CD14-positive monocyte (primary cell): ENCODE results near the gene TRHDE. TPM values are rescaled to one million over a fixed set of nuclear protein-coding genes. Genes with fewer than 3 reads are reported as not detected.

ENCODE experiments used
- DNase-seq, 3 donors: peaks; one replicate each; pipeline ENCODE4 v3.0.0-alpha.2; 2011 to 2022
- H2AFZ ChIP-seq: 2 replicates; pipeline ENCODE4 v1.6.0; 2012; ENCODE audit warnings: mild to moderate bottlenecking, low read depth, low read length, inconsistent platforms; ENCODE audit not compliant: insufficient read depth, poor library complexity, severe bottlenecking
- H3K27ac ChIP-seq, 2 donors: 1 replicate in 1 of 2; 2 replicates in 1 of 2; pipeline ENCODE4 v1.5.1; 2012 to 2013; ENCODE audit warnings: low read length in 2 of 2, control low read depth in 1 of 2, inconsistent platforms in 1 of 2, low read depth in 1 of 2, mild to moderate bottlenecking in 1 of 2
- H3K27me3 ChIP-seq, 2 donors: one replicate each; pipeline versions ENCODE4 v1.6.0 to v1.6.1; 2011 to 2013; ENCODE audit warnings: low read length in 2 of 2; ENCODE audit not compliant: control insufficient read depth in 2 of 2, insufficient read depth in 2 of 2
- H3K36me3 ChIP-seq, 2 donors: replicated peaks in 1 of 2; 1 replicate in 1 of 2; 2 replicates in 1 of 2; pipeline versions ENCODE4 v1.5.1 to v1.6.1; 2012 to 2013; ENCODE audit warnings: low read length in 2 of 2, control low read depth in 1 of 2, inconsistent platforms in 1 of 2, mild to moderate bottlenecking in 1 of 2; ENCODE audit not compliant: insufficient read depth in 2 of 2, control insufficient read depth in 1 of 2
- H3K4me1 ChIP-seq, 2 donors: 1 replicate in 1 of 2; 2 replicates in 1 of 2; pipeline versions ENCODE4 v1.5.1 to v1.6.1; 2012 to 2013; ENCODE audit warnings: low read length in 2 of 2, control low read depth in 1 of 2, inconsistent platforms in 1 of 2, mild to moderate bottlenecking in 1 of 2, moderate library complexity in 1 of 2; ENCODE audit not compliant: insufficient read depth in 2 of 2, control insufficient read depth in 1 of 2
- H3K4me2 ChIP-seq: replicated peaks from 2 replicates; pipeline ENCODE3; 2012; ENCODE audit warnings: low read length, moderate library complexity, mild to moderate bottlenecking; ENCODE audit not compliant: poor library complexity, severe bottlenecking; ENCODE audit errors: extremely low read depth
- H3K4me3 ChIP-seq, 3 experiments: fragments of 200-600 bp in 1 of 3; sonication (generic) in 1 of 3; replicated peaks in 1 of 3; 1 replicate in 2 of 3; 2 replicates in 1 of 3; pipeline ENCODE4 v1.5.1; 2011 to 2013; ENCODE audit warnings: low read length in 3 of 3, mild to moderate bottlenecking in 3 of 3, control low read depth in 2 of 3, low read depth in 2 of 3, inconsistent platforms in 1 of 3, moderate library complexity in 1 of 3
- H3K79me2 ChIP-seq: 2 replicates; pipeline ENCODE4 v1.6.0; 2012; ENCODE audit warnings: mild to moderate bottlenecking, control low read depth, inconsistent platforms, low read length, moderate library complexity; ENCODE audit not compliant: insufficient read depth
- H3K9ac ChIP-seq: 2 replicates; pipeline ENCODE4 v1.6.0; 2017; ENCODE audit warnings: low read length, mild to moderate bottlenecking; ENCODE audit not compliant: insufficient read depth, poor library complexity, severe bottlenecking
- H3K9me3 ChIP-seq, 2 donors: replicated peaks in 1 of 2; 1 replicate in 1 of 2; 2 replicates in 1 of 2; pipeline versions ENCODE4 v1.5.1 to v1.6.1; 2012 to 2013; ENCODE audit warnings: low read length in 2 of 2, control low read depth in 1 of 2; ENCODE audit not compliant: control insufficient read depth in 1 of 2, insufficient read depth in 1 of 2
- H4K20me1 ChIP-seq: 2 replicates; pipeline ENCODE4 v1.6.0; 2012; ENCODE audit warnings: mild to moderate bottlenecking, low read length, control low read depth, moderate library complexity; ENCODE audit not compliant: insufficient read depth
- H3K27ac Mint-ChIP-seq, 7 donors: one replicate each; pipeline ENCODE4 v1.8.0; 2020; ENCODE audit warnings: mild to moderate bottlenecking in 7 of 7, mixed read lengths in 7 of 7, moderate library complexity in 6 of 7, inconsistent platforms in 2 of 7
- H3K27me3 Mint-ChIP-seq, 3 donors: one replicate each; pipeline ENCODE4 v1.8.0; 2021 to 2022; ENCODE audit warnings: low read depth in 3 of 3, mild to moderate bottlenecking in 3 of 3, mixed read lengths in 3 of 3, moderate library complexity in 3 of 3, inconsistent platforms in 1 of 3
- H3K36me3 Mint-ChIP-seq, 2 donors: one replicate each; pipeline ENCODE4 v1.8.0; 2020; ENCODE audit warnings: mixed read lengths in 2 of 2, inconsistent platforms in 1 of 2, mild to moderate bottlenecking in 1 of 2
- H3K4me1 Mint-ChIP-seq: one replicate; pipeline ENCODE4 v1.8.0; 2020; ENCODE audit warnings: mild to moderate bottlenecking, mixed read lengths
- H3K4me3 Mint-ChIP-seq, 2 donors: one replicate each; pipeline ENCODE4 v1.8.0; 2020; ENCODE audit warnings: mild to moderate bottlenecking in 2 of 2, mixed read lengths in 2 of 2, moderate library complexity in 1 of 2
- H3K9me3 Mint-ChIP-seq, 7 donors: one replicate each; pipeline ENCODE4 v1.8.0; 2020 to 2022; ENCODE audit warnings: mixed read lengths in 7 of 7, mild to moderate bottlenecking in 6 of 7, moderate library complexity in 6 of 7, inconsistent platforms in 2 of 7
- WGBS: methylation state at CpG from one replicate; pipeline ENCODE4 v1.1.5; 2013; ENCODE audit warnings: missing lambda C conversion rate; ENCODE audit not compliant: insufficient coverage; 5-methylcytosine and 5-hydroxymethylcytosine counted together
- intact Hi-C, 2 donors: fragments of 100-400 bp; cut with micrococcal nuclease; formaldehyde crosslinking; loops; one replicate each; pipeline versions ENCODE4 v1.15.0 to v1.15.1; 2023
- polyA plus RNA-seq, 3 donors: library from polyadenylated mRNA; depleted of rRNA in 1 of 3; unstranded in 2 of 3; stranded (reverse) in 1 of 3; fragments of 300-500 nt in 2 of 3; fragments of >200 nt in 1 of 3; fragmentation: Illumina TruSeq in 2 of 3; gene quantifications; 1 replicate in 2 of 3; 2 replicates in 1 of 3; pipeline ENCODE4 v1.2.3, GENCODE V29; 2012 to 2021
- TF ChIP-seq, protein P1 (sequence below): fragments of 200-600 bp; IDR thresholded peaks from one replicate; pipeline ENCODE4 v1.8.0; 2022; ENCODE audit warnings: antibody characterized with exemption, mild to moderate bottlenecking

The TRHDE gene
- polyA plus RNA-seq, 3 donors: not detected

DNA sequence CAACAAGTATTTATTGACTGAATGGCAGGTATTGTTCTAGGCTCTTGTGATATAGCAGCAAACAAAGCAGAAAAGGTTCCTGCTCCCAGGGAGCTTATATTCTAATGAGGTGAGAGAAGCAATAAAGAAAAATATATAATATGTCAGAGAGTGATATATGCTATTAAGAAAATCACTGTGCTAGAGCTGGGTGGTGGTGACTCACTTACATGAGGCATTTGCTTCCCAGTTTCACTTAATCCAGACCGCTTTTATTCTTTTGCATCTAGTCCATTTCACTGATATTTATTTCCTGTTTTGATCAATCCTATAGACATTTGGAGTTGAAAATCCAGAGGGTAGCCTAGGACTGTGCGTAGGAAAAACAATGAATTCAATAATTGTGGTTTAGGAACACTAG is 17.5 kb downstream of the TRHDE start:
- no peak overlapping the region for H3K4me2 ChIP-seq
- intact Hi-C loops: no loop called here
- Mint-ChIP-seq H3K4me3 (no peak overlapping the region), H3K27me3 (peaks cover 3 to 6% (median 4%) of the 10 kb centered on the region in 3 donors), H3K9me3 (peaks cover 0 to 6% (median 0%) of the 10 kb centered on the region in 7 donors), H3K36me3 (no peaks in the 10 kb centered on the region), H3K27ac (no peak overlapping the region), H3K4me1 (no peaks in the 10 kb centered on the region)
- TF ChIP-seq, protein P1, sequence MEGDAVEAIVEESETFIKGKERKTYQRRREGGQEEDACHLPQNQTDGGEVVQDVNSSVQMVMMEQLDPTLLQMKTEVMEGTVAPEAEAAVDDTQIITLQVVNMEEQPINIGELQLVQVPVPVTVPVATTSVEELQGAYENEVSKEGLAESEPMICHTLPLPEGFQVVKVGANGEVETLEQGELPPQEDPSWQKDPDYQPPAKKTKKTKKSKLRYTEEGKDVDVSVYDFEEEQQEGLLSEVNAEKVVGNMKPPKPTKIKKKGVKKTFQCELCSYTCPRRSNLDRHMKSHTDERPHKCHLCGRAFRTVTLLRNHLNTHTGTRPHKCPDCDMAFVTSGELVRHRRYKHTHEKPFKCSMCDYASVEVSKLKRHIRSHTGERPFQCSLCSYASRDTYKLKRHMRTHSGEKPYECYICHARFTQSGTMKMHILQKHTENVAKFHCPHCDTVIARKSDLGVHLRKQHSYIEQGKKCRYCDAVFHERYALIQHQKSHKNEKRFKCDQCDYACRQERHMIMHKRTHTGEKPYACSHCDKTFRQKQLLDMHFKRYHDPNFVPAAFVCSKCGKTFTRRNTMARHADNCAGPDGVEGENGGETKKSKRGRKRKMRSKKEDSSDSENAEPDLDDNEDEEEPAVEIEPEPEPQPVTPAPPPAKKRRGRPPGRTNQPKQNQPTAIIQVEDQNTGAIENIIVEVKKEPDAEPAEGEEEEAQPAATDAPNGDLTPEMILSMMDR: no peak
- H3K79me2 ChIP-seq: no peaks in the 10 kb centered on the region
- no peaks in the 10 kb centered on the region for H4K20me1 ChIP-seq
- no peak for DNase-seq
- H3K9me3 ChIP-seq: no peaks in the 10 kb centered on the region
- WGBS: 100% methylated on average over 1 of the region's 2 CpGs
- no peaks in the 10 kb centered on the region for H3K36me3 ChIP-seq
- no peak overlapping the region for H3K4me3 ChIP-seq
- no peak overlapping the region for H3K9ac ChIP-seq
- H2AFZ ChIP-seq: no peak overlapping the region
- no peaks in the 10 kb centered on the region for H3K4me1 ChIP-seq
- H3K27ac ChIP-seq: no peak overlapping the region
- H3K27me3 ChIP-seq: peaks cover 0 to 4% of the 10 kb centered on the region in 2 donors

GRCh38 chr12:72291175-72291574 is 19.0 kb downstream of the TRHDE start:
- Mint-ChIP-seq H3K4me3 (no peak overlapping the region), H3K36me3 (no peaks in the 10 kb centered on the region), H3K4me1 (no peaks in the 10 kb centered on the region), H3K27ac (no peak overlapping the region), H3K9me3 (peaks cover 0 to 6% (median 0%) of the 10 kb centered on the region in 7 donors), H3K27me3 (peaks cover 0 to 1% (median 0%) of the 10 kb centered on the region in 3 donors)
- WGBS: 100% methylated on average over 2 of the region's 5 CpGs
- no peak for DNase-seq
- Histone ChIP-seq H3K27ac (no peak overlapping the region), H2AFZ (no peak overlapping the region), H3K4me1 (no peaks in the 10 kb centered on the region), H3K9me3 (no peaks in the 10 kb centered on the region), H4K20me1 (no peaks in the 10 kb centered on the region), H3K4me3 (no peak overlapping the region), H3K4me2 (no peak overlapping the region), H3K36me3 (no peaks in the 10 kb centered on the region), H3K27me3 (peaks cover 0 to 4% of the 10 kb centered on the region in 2 donors), H3K9ac (no peak overlapping the region), H3K79me2 (no peaks in the 10 kb centered on the region)
- TF ChIP-seq, protein P1: no peak
- intact Hi-C loops: no loop called here
